ENCODE results near the gene TMC3.

DNA sequence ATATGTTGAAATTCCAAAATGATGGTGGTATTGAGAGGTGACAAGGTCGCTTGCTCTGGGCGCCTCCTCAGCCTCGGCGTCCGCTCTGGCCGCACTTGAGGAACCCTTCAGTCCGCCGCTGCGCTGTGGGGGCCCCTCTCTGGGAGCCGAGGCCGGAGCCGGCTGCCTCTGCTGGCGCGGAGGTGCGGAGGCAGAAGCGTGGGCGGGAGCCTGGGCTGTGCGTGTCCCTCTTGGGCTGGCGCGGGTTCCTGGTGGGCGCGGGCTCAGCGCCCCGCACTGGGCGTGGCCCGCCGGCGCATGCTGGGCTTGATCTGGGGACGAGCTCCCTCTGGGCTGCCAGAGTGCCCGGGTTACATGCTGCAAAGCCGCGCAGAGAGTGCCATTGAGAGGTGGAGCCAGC is 39.8 kb upstream of the TMC3 start:
- TF ChIP-seq, protein P1, sequence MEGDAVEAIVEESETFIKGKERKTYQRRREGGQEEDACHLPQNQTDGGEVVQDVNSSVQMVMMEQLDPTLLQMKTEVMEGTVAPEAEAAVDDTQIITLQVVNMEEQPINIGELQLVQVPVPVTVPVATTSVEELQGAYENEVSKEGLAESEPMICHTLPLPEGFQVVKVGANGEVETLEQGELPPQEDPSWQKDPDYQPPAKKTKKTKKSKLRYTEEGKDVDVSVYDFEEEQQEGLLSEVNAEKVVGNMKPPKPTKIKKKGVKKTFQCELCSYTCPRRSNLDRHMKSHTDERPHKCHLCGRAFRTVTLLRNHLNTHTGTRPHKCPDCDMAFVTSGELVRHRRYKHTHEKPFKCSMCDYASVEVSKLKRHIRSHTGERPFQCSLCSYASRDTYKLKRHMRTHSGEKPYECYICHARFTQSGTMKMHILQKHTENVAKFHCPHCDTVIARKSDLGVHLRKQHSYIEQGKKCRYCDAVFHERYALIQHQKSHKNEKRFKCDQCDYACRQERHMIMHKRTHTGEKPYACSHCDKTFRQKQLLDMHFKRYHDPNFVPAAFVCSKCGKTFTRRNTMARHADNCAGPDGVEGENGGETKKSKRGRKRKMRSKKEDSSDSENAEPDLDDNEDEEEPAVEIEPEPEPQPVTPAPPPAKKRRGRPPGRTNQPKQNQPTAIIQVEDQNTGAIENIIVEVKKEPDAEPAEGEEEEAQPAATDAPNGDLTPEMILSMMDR (IDR thresholded peaks at IDR 0.05) = no peak
- no peak for TF ChIP-seq POLR2A (IDR thresholded peaks at IDR 0.05)
